Esophagus squamous epithelium (tissue), 4 donors: ENCODE measurements around the gene NR2C2.

Source experiments
- POLR2A ChIP-seq, 4 donors: fragments of 450-650 bp; IDR thresholded peaks; one replicate each; pipeline ENCODE4 v1.6.1; 2017; ENCODE audit warnings: antibody characterized with exemption in 4 of 4, mild to moderate bottlenecking in 4 of 4, moderate library complexity in 3 of 4
- TF ChIP-seq, protein P1 (sequence below), 6 experiments: fragments of 450-650 bp in 4 of 6; fragments of 200-600 bp in 2 of 6; sonication (generic) in 2 of 6; IDR thresholded peaks; one replicate each; pipeline ENCODE4 v1.5.1; 2016 to 2019; ENCODE audit warnings: antibody characterized with exemption in 6 of 6, mild to moderate bottlenecking in 4 of 6, moderate library complexity in 4 of 6

- TF ChIP-seq, protein P1, sequence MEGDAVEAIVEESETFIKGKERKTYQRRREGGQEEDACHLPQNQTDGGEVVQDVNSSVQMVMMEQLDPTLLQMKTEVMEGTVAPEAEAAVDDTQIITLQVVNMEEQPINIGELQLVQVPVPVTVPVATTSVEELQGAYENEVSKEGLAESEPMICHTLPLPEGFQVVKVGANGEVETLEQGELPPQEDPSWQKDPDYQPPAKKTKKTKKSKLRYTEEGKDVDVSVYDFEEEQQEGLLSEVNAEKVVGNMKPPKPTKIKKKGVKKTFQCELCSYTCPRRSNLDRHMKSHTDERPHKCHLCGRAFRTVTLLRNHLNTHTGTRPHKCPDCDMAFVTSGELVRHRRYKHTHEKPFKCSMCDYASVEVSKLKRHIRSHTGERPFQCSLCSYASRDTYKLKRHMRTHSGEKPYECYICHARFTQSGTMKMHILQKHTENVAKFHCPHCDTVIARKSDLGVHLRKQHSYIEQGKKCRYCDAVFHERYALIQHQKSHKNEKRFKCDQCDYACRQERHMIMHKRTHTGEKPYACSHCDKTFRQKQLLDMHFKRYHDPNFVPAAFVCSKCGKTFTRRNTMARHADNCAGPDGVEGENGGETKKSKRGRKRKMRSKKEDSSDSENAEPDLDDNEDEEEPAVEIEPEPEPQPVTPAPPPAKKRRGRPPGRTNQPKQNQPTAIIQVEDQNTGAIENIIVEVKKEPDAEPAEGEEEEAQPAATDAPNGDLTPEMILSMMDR (IDR thresholded peaks at IDR 0.05): no peak
- TF ChIP-seq POLR2A (IDR thresholded peaks at IDR 0.05): no peak
Observed at GRCh38 chr3:15007681-15008141, 60.3 kb downstream of the NR2C2 start.
